NCI-H446 (cell line): ENCODE results near the gene CFAP97D2.
"Not testable (repeated sequence)": the region's sequence is repeated elsewhere in the genome, so short reads cannot be mapped to it uniquely, and the experiment has no call there.

ENCODE experiments used
- DNase-seq, 2 experiments: peaks; one replicate each; lab custom pipeline; 2025; lab: John Stamatoyannopoulos, UW

Gene CFAP97D2

GRCh38 chr13:114143806-114144605 is 35.1 kb upstream of the CFAP97D2 start:
- no peak for DNase-seq

GRCh38 chr13:114144606-114145244 is 34.3 kb upstream of the CFAP97D2 start:
- no peak for DNase-seq

GRCh38 chr13:114145256-114145655 is 33.8 kb upstream of the CFAP97D2 start:
- DNase-seq: no peak

- DNase-seq: no peak
These were observed 33.3 kb upstream of the CFAP97D2 start for GRCh38 chr13:114145722-114146121.

GRCh38 chr13:114146173-114146572 is 32.9 kb upstream of the CFAP97D2 start:
- DNase-seq: no peak

- no peak for DNase-seq
These were observed 32.4 kb upstream of the CFAP97D2 start for GRCh38 chr13:114146629-114147028.

GRCh38 chr13:114147803-114148520 is 31.1 kb upstream of the CFAP97D2 start:
- no peak for DNase-seq

- DNase-seq: no peak
These were observed 30.6 kb upstream of the CFAP97D2 start for GRCh38 chr13:114148521-114148855.

GRCh38 chr13:114148886-114149285 is 30.2 kb upstream of the CFAP97D2 start:
- DNase-seq: not testable (repeated sequence)

GRCh38 chr13:114149774-114150740 is 29.0 kb upstream of the CFAP97D2 start:
- no peak for DNase-seq

- no peak for DNase-seq
These were observed 28.0 kb upstream of the CFAP97D2 start for GRCh38 chr13:114151031-114151430.

GRCh38 chr13:114151565-114152284 is 27.3 kb upstream of the CFAP97D2 start:
- no peak for DNase-seq

- no peak for DNase-seq
These were observed 26.8 kb upstream of the CFAP97D2 start for GRCh38 chr13:114152285-114152645.

GRCh38 chr13:114152831-114153371 is 26.2 kb upstream of the CFAP97D2 start:
- no peak for DNase-seq

- DNase-seq: no peak
These were observed 25.5 kb upstream of the CFAP97D2 start for GRCh38 chr13:114153485-114154080.

GRCh38 chr13:114154476-114154875 is 24.6 kb upstream of the CFAP97D2 start:
- DNase-seq: no peak

GRCh38 chr13:114155320-114155719 is 23.7 kb upstream of the CFAP97D2 start:
- DNase-seq: no peak

GRCh38 chr13:114155926-114156883 is 22.9 kb upstream of the CFAP97D2 start:
- no peak for DNase-seq

GRCh38 chr13:114157869-114158495 is 21.1 kb upstream of the CFAP97D2 start:
- DNase-seq: no peak
